Activated CD8-positive, alpha-beta memory T cell treated with anti-CD3 and anti-CD28 coated beads for 36 hours (primary cell): ENCODE data around the gene STOML3. TPM values are rescaled to one million over a fixed set of nuclear protein-coding genes. Genes with fewer than 3 reads are reported as not detected.

ENCODE experiments used
- CTCF ChIA-PET: fragments of 350-600 bp; sonication (Branson Sonifier 250); formaldehyde crosslinking; loops from one replicate; lab custom pipeline; 2021; ENCODE audit warnings: antibody characterized with exemption; lab: Charles Lee
- POLR2A ChIA-PET: fragments of 350-600 bp; sonication (Branson Sonifier 250); formaldehyde crosslinking; loops from one replicate; lab custom pipeline; 2021; ENCODE audit warnings: antibody characterized with exemption; lab: Charles Lee
- total RNA-seq, 2 experiments: library from RNA; stranded (reverse); gene quantifications; one replicate each; pipeline ENCODE4 v1.2.3, GENCODE V29; 2021

Gene STOML3, protein sequence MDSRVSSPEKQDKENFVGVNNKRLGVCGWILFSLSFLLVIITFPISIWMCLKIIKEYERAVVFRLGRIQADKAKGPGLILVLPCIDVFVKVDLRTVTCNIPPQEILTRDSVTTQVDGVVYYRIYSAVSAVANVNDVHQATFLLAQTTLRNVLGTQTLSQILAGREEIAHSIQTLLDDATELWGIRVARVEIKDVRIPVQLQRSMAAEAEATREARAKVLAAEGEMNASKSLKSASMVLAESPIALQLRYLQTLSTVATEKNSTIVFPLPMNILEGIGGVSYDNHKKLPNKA
- not detected for total RNA-seq

DNA sequence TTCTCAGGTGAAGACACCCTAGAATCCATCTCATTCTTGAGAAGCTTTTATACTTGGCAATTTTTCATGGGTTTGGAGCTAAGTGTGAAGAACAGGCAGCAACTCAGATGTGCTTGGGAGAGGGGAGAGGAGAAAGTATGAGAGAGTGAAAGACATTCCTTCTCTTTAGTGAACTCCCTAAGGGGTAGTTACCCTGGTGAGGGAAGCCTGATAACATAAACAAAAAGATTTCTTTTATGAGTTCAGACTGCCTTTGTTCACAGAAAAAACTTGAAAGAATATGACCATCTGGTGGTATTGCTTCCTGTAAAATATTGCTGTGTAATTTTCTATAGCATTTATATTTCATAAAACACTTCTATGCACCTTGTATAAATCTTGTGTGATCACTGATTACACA, at the start of gene STOML3:
TSS of gene STOML3 (minus strand) at position 139 of the 400 bp plus-strand sequence. CDS start at position 29, 110 bp downstream.
- POLR2A ChIA-PET: no interaction called here
- CTCF ChIA-PET: no interaction called here

DNA sequence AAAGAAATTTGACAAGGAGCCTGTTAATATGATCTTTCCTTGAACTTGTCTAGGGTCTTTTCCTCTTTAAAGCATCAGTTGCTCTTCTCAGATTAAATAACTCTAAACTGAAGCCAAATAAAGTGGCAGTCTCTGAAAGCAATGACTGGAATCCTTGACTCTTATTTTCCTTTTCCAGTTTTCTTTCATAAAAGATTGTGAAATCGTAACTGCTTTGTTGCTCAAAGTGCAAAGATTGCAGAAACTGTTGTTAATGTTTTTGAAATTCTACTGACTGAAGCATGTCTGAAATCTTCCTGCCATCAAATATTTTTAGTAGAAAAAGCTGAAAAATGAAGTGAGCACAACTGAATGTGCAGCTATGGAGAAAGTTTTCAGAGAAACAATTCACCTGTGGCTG, 49.6 kb upstream of the STOML3 start:
- POLR2A ChIA-PET: no interaction called here
- CTCF ChIA-PET: interaction anchor here (0.7 kb wide), 2 partner anchors 573 to 871 kb away, joined by 3 read pairs; no protein-coding TSS in a partner anchor

DNA sequence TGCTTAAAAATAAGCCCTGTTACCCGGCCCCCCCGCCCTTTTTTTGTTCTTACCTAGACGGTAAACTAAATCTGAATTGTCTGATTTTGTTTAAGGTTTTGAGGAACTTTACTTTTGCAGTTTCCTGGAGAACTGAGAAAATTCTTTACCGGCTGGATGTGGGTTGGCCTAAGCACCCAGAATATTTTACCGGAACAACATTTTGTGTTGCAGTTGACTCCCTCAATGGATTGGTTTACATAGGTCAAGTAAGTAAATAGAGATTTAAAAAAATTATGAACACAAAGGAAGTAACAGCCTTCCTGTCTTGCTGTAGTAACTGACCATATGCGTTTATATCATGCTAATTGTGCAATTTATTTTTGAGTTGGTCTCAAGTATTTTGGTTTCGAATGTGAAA, 48.4 kb upstream of the STOML3 start:
- POLR2A ChIA-PET: no interaction called here
- CTCF ChIA-PET: interaction anchor here (1.0 kb wide), 1 partner anchor 577 kb away, joined by 4 read pairs; no protein-coding TSS in a partner anchor

DNA sequence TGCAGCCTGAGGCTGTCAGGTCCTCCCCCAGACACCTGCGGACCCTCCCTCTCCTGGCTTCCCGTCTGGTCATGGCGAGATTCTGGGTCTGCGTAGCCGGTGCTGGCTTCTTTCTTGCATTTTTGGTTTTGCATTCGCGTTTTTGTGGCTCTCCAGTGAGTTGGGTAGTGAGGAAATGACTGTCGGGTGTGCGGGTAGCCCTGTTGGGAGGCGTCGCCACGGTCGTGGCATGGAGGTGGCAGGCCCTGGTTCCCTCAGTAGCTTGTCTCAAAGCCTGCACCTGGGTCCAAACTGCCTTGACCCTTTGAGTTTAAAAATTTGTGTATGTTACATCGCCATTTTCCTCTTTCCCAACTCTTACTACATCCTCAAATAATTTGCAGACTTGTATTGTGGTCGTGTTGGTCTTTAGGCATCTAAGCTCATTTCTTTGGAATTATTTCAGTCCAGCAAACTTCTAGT, 48.0 kb upstream of the STOML3 start:
- ChIA-PET CTCF (interaction anchor here (1.0 kb wide), 1 partner anchor 577 kb away, joined by 4 read pairs; no protein-coding TSS in a partner anchor), POLR2A (no interaction called here)

DNA sequence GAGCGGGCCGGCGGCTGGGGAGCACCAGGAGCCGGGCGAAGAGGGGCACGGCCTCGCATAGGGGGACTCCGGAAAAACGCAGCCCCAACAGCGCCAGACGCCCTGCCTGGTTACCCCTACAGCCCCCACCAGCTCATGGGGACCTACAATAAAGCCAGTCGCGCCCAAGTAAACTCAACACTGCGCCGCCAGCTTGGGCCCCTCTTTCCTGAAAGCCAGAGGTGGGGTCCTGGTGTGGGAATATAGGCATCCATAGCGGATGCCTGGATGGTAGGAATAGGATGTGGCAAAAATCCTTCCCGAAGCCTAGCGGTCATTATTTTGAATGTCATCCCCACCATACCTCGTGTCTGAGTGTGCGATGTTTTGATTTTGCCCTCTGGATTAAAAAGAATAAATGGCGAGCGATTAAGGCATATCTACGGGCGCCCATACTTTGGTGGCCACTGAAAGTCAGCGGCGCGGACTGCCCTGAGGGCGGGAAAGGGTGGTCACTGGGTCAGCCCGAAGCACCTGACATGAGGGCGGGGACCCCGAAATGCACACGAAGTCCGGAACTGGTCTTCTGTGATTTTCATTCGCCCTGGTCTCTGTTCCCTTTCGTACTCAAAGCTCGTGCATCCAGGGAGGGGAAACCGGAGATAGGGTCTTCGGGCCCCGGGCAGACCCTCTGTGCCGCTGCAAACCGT, 47.4 kb upstream of the STOML3 start, which contains the start of the genes NHLRC3 and PROSER1:
TSS of gene NHLRC3 (plus strand) at position 577 of the 689 bp plus-strand sequence. CDS start 184 bp downstream, outside the sequence.
TSS of gene PROSER1 (minus strand) at position 210 of the 689 bp plus-strand sequence. CDS start 847 bp downstream, outside the sequence.
- CTCF ChIA-PET: interaction anchor here (0.8 to 1.0 kb wide), 2 partner anchors 578 to 625 kb away, joined by 3 to 4 read pairs; no protein-coding TSS in a partner anchor
- POLR2A ChIA-PET: no interaction called here

DNA sequence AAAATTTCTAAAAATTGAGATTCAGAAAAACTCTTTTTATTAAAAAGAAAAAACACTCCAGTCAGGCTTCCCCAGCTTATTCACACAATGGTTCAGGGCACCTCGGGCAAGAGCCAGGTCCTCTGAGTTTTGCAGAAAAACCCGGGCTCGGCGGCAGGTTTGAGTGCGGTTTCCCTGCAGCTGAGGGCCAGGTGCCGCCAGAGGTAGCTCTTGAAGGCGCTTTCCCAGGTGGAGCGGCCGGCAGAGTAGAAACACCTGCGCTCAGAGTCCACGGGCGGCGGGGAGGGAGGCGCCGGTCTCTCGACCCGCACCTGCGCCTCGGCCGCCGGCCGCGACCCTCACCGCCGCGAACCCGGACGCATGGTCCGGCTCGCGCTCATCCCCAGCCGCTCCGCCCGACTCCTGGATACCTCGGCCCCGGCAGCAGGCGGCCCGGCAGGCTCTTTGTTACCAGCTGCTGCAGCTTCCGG, 46.8 kb upstream of the STOML3 start:
- CTCF ChIA-PET: interaction anchor here (0.8 kb wide), 1 partner anchor 626 kb away, joined by 3 read pairs; no protein-coding TSS in a partner anchor

DNA sequence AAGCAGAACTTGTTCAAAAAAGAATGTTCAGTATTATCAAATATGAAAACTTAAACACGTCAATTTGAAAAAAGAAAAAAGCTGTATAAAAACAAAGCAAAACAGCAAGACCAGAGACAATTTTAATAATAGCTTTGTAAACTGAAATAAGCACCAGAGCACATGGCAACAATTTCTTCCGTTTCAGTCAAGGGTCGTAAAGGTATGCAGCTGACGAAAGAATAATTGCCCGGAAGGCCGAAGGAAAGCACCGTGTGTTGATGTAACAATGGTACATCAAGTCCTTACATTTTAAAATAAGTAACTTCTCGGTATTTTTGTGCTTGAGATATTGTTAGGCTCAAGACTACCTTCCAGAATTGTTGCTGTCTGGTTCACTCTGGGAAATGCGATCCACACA, 45.6 kb upstream of the STOML3 start:
- ChIA-PET POLR2A (interaction anchor here (0.6 kb wide), 1 partner anchor 52 kb away, joined by 3 read pairs; no protein-coding TSS in a partner anchor), CTCF (no interaction called here)

More for the DNA sequence above, 46.8 kb upstream of the STOML3 start:
- POLR2A ChIA-PET: interaction anchor here (0.7 kb wide), 1 partner anchor 111 kb away, joined by 5 read pairs; no protein-coding TSS in a partner anchor

DNA sequence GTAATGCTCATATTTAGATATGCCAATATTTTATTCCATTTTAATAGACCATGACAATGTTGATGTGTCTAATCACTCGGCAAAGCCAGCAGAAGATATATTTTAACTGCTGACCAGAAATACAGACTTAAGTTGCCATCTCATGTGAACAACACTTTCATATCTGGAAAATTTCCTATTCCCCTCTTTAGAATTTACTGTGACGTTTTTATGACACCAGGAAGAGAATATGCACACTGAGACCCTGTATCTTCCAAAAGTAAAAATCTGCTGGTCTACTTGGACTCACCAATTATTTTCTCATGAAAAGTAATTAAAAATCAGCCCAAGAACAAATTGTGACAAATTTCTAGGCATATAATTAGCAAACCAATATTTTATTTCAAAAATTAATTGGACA, 45.2 kb upstream of the STOML3 start:
- POLR2A ChIA-PET: no interaction called here
- CTCF ChIA-PET: no interaction called here

DNA sequence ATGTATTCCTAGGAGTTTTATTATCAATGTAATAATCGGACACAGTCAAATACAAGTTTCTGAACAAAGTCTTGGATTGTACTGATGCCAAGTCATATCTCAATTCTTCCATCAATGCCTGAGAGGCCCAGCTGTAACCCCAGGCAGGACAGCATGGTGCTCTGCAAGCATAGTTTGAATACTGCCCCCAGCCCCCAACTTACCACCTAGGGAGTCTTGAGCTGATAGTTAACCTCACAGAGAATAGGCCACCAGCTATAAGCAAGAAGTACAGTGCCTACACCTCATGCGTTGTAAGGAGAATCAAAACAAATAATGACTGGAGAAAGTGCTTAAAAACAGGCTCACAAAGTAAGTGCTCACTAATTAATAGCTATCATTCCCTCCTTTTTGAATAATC, 44.6 kb upstream of the STOML3 start:
- ChIA-PET CTCF (no interaction called here), POLR2A (no interaction called here)

DNA sequence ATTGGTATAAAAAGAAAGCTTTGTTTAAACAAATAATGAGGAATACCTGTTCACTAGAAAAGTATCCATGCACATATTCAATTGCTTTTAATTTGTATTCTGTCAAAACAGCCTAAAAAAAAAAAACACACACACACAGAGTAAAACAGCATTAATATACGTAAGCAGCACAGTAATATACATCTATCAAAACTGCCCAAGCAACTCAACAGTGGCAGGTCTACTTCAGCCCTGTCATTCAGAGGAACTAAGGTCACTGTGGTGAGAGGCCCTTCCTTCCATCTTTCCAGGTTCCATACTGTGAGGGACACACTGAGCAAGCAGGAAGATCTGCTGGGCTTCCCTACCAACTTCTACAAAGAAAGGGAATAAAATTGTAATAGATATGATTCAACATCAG, 43.5 kb upstream of the STOML3 start:
- ChIA-PET CTCF (no interaction called here), POLR2A (no interaction called here)

DNA sequence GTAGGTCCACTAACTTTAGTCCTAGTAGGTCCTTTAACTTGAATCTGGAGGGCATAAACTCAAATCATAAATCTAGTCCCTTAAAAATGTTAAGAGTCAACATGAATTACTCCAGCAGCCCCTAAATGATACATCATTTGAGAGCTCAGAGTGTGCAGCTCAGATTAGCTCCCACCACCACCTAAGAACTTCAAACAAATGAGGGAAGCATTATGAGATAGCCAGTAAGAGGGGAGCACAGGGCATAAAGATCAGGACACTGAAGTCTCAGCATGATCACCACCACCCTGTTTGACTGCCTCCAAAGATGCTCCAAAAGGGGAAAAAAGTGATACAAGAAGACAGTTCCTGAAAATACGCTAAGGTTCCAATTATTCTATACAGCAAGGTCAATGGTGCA, 41.5 kb upstream of the STOML3 start:
- CTCF ChIA-PET: interaction anchor here (0.6 kb wide), 1 partner anchor 113 kb away, joined by 3 read pairs; no protein-coding TSS in a partner anchor
- POLR2A ChIA-PET: no interaction called here

DNA sequence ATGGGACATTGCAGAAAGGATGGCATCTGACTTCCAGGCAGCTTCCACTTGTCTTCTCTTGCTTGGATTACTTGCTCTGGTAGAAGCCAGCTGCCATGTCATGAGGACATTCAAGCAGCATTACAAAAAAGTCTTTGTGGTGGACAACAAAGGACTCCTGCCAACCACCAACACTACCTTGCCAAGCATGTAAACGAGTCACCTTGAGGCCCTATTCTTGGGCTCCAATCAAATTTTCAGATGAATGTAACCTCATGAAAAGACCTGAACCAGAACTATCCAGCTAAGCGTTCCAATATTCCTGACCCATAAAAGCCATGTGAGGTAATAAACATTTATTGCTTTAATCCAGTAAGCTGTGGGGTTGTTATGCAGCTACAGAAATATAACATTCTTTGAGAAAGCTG, 34.8 kb upstream of the STOML3 start:
- ChIA-PET POLR2A (no interaction called here), CTCF (no interaction called here)

DNA sequence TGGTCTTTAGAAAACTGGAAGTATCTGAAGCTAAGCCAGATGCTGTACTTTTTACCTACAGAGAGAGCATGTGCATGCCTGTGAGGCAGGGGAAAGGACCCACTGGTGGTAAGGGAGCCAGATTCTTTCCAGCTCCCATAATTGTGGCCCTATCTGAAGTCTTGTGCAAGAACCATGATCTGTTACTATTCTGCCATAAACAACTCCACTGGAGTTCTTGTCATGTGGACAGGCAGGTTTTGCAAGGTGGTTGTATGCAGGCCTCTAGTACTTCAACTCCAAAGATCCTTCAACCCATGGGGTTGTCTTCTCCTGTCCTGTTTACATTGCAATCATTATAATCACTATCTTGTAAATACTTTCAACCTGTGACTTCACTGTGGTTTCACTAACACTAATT, 33.1 kb upstream of the STOML3 start:
- ChIA-PET CTCF (no interaction called here), POLR2A (no interaction called here)

DNA sequence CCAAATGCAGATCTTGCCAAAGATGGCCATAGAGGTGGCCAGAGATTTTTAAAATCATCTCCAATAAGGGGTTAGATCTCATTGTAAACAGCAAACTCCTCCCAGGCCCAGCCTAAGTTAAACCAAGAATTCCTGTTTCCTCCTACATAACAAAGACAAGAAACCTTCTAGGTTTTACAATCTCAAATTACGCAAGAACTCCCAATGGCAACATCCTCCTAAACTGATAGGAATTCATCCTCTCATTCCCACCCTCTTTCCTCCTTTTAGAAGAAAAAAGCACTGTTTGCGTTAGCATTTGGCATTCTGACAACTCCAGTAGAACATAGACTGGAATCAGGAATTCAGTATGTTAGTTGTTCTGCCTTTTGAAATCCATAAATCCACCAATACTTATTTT, 32.7 kb upstream of the STOML3 start:
- ChIA-PET CTCF (no interaction called here), POLR2A (no interaction called here)

DNA sequence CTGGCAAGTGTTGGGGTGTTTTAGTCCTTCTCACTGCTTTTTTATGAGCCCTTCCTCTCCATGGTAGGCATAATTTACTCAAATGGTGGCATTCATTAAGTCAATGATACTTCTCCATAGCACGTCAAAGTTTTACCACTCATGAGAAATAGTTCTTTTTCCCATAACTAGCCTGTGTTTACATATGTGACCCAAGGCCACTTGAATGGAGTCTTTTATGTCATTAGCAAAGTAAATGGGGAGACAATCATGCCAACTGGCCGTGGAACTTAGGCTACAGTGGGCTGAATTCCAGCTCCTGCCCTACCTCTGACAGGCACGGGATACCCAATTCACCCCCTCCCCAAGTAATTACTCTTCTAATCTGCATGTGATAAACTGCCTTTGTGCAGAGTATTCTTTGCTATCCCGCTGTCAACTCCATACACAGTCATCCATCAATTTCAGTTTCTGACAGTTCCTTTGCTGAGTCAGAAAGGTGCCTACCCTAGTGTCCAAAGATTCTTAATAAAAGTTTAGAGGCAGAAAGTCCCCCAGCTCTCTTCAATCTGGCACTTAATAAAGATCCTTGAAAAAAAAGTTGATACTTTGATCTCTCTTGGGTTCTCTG, 30.3 kb upstream of the STOML3 start:
- ChIA-PET CTCF (no interaction called here), POLR2A (no interaction called here)

DNA sequence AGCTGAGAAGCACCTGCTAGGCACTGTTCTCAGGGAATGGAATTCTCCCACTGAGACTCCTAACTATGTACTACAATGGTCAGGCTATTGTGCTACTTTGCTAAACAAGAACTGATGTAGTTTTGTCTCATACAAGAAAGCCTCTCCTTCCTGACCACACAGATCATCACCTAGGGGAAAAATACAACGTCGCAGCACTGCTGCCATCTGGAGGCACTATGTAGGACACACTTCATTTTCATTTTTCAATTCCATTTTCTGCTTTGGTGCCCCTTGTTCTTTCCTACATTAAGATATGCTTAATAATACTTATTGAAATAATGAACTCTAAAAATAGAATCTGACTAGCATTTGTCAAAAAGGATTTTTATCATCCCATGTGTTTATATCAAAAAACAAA, 26.2 kb upstream of the STOML3 start:
- POLR2A ChIA-PET: no interaction called here
- CTCF ChIA-PET: no interaction called here

DNA sequence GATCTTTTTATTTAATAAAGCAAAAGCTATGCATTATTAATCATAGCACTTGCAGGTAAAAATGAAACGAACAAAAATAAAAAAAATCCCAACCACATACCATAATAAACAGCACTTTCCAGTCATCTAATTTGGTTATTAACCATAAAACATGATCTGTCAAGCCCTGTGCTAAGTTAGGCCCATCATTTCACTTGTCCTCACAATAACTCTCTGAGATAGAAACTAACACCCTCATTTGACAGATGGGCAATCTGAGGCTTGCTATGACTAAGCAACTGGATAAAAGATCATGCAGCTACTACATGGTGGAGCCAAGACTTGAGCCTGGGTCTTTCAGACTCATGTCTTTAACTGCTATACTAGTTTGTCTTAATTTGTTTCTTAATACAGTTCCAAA, 25.5 kb upstream of the STOML3 start:
- POLR2A ChIA-PET: no interaction called here
- CTCF ChIA-PET: no interaction called here

DNA sequence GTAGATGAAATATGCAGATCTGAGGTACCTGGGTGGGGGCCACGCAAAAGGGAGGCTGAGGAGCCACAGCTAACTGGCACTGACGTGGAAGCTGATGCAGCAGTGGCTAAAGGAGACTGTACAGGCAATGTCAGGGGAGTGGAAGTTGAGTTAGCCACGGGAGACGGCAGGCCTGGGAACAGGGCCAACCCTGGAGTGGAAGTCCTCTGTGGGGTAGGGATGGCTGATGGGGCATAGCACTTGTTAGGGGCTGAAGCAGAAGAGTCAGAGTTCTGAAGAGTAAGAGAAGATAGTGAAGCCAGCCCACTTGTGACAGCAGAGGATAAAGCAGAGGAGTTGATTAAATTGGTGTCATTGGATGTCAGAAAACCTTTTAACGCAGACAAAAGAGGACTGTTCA, 22.8 kb upstream of the STOML3 start:
- POLR2A ChIA-PET: no interaction called here
- CTCF ChIA-PET: no interaction called here

DNA sequence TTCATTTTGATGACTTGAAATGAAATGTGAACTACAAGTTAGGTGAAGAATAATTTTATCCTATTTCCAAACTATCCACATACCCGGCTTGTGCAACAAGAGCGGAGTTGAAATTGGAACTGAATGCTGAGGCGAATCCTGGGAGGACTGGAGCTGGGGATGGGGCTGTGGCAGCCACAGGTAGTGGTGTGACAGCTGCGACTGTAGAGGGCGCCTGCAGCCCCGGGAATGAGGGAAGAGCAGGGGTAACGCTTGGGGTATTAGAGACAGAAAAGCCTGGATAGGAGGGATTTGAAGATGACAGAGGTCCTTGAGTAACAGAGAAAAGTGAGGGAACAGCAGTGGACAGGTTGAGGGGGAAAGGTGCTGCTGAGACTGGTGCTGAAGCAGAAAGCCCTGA, 22.0 kb upstream of the STOML3 start:
- ChIA-PET POLR2A (interaction anchor here (0.6 kb wide), 1 partner anchor 21 kb away, joined by 3 read pairs; no protein-coding TSS in a partner anchor), CTCF (no interaction called here)
